Transverse colon (tissue), 4 donors: Measurements from ENCODE around the gene NR2F1-AS1. TPM values are rescaled to one million over a fixed set of nuclear protein-coding genes. Genes with fewer than 3 reads are reported as not detected.

Source experiments
- DNase-seq: peaks from one replicate; pipeline ENCODE4 v3.0.0-alpha.2; 2019
- H3K27ac ChIP-seq, 4 donors: fragments of 200-600 bp; sonication (generic); 2 replicates each; pipeline ENCODE4 v1.5.1; 2016 to 2018; ENCODE audit warnings: inconsistent platforms in 4 of 4
- H3K27me3 ChIP-seq: fragments of 200-600 bp; sonication (generic); 2 replicates; pipeline ENCODE4 v1.5.1; 2017; ENCODE audit warnings: inconsistent platforms
- H3K36me3 ChIP-seq, 4 donors: fragments of 200-600 bp; sonication (generic); 2 replicates each; pipeline ENCODE4 v1.5.1; 2017 to 2019; ENCODE audit warnings: inconsistent platforms in 4 of 4
- H3K4me1 ChIP-seq, 4 donors: fragments of 200-600 bp; sonication (generic); 2 replicates each; pipeline ENCODE4 v1.5.1; 2017 to 2020; ENCODE audit warnings: inconsistent platforms in 4 of 4
- H3K4me3 ChIP-seq, 4 donors: fragments of 200-600 bp; sonication (generic); 1 replicate in 1 of 4; 2 replicates in 3 of 4; pipeline versions ENCODE4 v1.5.1 to v1.6.1; 2017 to 2019; ENCODE audit warnings: inconsistent platforms in 4 of 4
- H3K9me3 ChIP-seq, 2 donors: fragments of 200-600 bp; sonication (generic); 2 replicates each; pipeline ENCODE4 v1.5.1; 2017 to 2019; ENCODE audit warnings: inconsistent platforms in 2 of 2
- CTCF ChIP-seq, 5 experiments: fragments of 200-600 bp in 3 of 5; fragments of 450-650 bp in 2 of 5; sonication (generic) in 3 of 5; IDR thresholded peaks; 1 replicate in 2 of 5; 2 replicates in 3 of 5; pipeline ENCODE4 v1.5.1; 2016 to 2017; ENCODE audit warnings: antibody characterized with exemption in 5 of 5, inconsistent platforms in 3 of 5, mild to moderate bottlenecking in 2 of 5, moderate library complexity in 1 of 5
- EP300 ChIP-seq: sonication (generic); formaldehyde crosslinking; IDR thresholded peaks from one replicate; pipeline ENCODE4 v1.6.1; 2017; ENCODE audit warnings: antibody characterized with exemption, low read depth
- POLR2A ChIP-seq: fragments of 450-650 bp; IDR thresholded peaks from one replicate; pipeline ENCODE4 v1.6.1; 2016; ENCODE audit warnings: antibody characterized with exemption, mild to moderate bottlenecking, moderate library complexity
- POLR2AphosphoS5 ChIP-seq, 3 donors: sonication (generic); formaldehyde crosslinking; IDR thresholded peaks; one replicate each; pipeline ENCODE4 v1.6.1; 2016; ENCODE audit warnings: antibody characterized with exemption in 3 of 3
- WGBS, 2 donors: methylation state at CpG; one replicate each; pipeline ENCODE4 v1.1.5; 2018; ENCODE audit warnings: low coverage in 1 of 2; 5-methylcytosine and 5-hydroxymethylcytosine counted together
- in situ Hi-C, 4 donors: fragments of 200-750 bp; cut with MboI; loops; one replicate each; pipeline versions ENCODE4 v1.15.0 to v1.15.1; 2017; ENCODE audit warnings: low sequenced_read_pairs in 3 of 4, low pct_ligation_motif_present in 1 of 4, low pct_unique_long_range_greater_than_20kb in 1 of 4
- intact Hi-C: fragments of 100-400 bp; cut with DNase I; formaldehyde crosslinking; loops from one replicate; pipeline ENCODE4 v1.15.1; 2023; ENCODE audit warnings: low total_unique reads
- total RNA-seq, 4 donors: library from RNA; depleted of rRNA; stranded (reverse); fragments of >200 nt; gene quantifications; one replicate each; pipeline ENCODE4 v1.1.0, GENCODE V29; 2016

NR2F1-AS1 gene
- total RNA-seq: 1 to 10 TPM; 1.2 to 3.7 (median 2.2) TPM

GRCh38 chr5:93580927-93581445, at the start of gene NR2F1-AS1:
NR2F1-AS1 (minus strand) TSS chr5:93581219.
- WGBS, 2 donors: 3 to 7% methylated on average over 6 to 26 of the region's 41 CpGs
- intact Hi-C loops (loop anchor here (10.0 kb wide), 1 partner anchor 224 kb away; no protein-coding TSS in a partner anchor), in situ Hi-C loops (loop anchor here in 3 of 4 donors (25.0 kb wide), 2 partner anchors 206 to 331 kb away; no protein-coding TSS in a partner anchor)
- no peaks in the 10 kb centered on the region for H3K36me3 ChIP-seq
- H3K4me1 ChIP-seq: peaks cover 9 to 56% (median 40%) of the 10 kb centered on the region in 4 donors
- H3K4me3 ChIP-seq: peak within 1 kb of the TSS; percentile 33 to 56 (median 46)
- TF ChIP-seq POLR2A (no peak), CTCF (IDR thresholded peaks at IDR 0.05) (no peak), POLR2AphosphoS5 (IDR thresholded peaks at IDR 0.05) (no peak), EP300 (no peak)
- no peaks in the 10 kb centered on the region for H3K9me3 ChIP-seq
- no peak for DNase-seq
- H3K27ac ChIP-seq: peak within 1 kb of the TSS; percentile 73 to 81 (median 74)
- H3K27me3 ChIP-seq: peaks cover 94% of the 10 kb centered on the region

- DNase-seq: no peak
- no peaks in the 10 kb centered on the region for H3K27me3 ChIP-seq
- no peaks in the 10 kb centered on the region for H3K9me3 ChIP-seq
- no peak overlapping the region for H3K4me3 ChIP-seq
- H3K36me3 ChIP-seq: no peaks in the 10 kb centered on the region
- no peak for TF ChIP-seq CTCF (IDR thresholded peaks at IDR 0.05)
- TF ChIP-seq POLR2A: no peak
- TF ChIP-seq POLR2AphosphoS5 (IDR thresholded peaks at IDR 0.05): no peak
- TF ChIP-seq EP300: no peak
- H3K27ac ChIP-seq: no peak overlapping the region
- intact Hi-C loops (no loop called here), in situ Hi-C loops (no loop called here)
- peaks cover 0 to 3% (median 0%) of the 10 kb centered on the region in 4 donors for H3K4me1 ChIP-seq
Observed at GRCh38 chr5:93626801-93627200, 45.8 kb upstream of the NR2F1-AS1 start.

- no peak for DNase-seq
- Histone ChIP-seq H3K36me3 (no peaks in the 10 kb centered on the region), H3K27me3 (no peaks in the 10 kb centered on the region), H3K4me1 (peaks cover 0 to 14% (median 3%) of the 10 kb centered on the region in 4 donors), H3K27ac (no peak overlapping the region), H3K4me3 (no peak overlapping the region), H3K9me3 (no peaks in the 10 kb centered on the region)
- TF ChIP-seq EP300: no peak
- no peak for TF ChIP-seq POLR2A
- no peak for TF ChIP-seq CTCF (IDR thresholded peaks at IDR 0.05)
- no peak for TF ChIP-seq POLR2AphosphoS5 (IDR thresholded peaks at IDR 0.05)
- in situ Hi-C loops: loop anchor here in 2 of 4 donors (25.0 kb wide), 1 partner anchor 164 kb away; no protein-coding TSS in a partner anchor
- 67 to 73% methylated on average over 4 of the region's 4 CpGs for WGBS, 2 donors
- intact Hi-C loops: no loop called here
Observed at GRCh38 chr5:93623153-93623552, 42.1 kb upstream of the NR2F1-AS1 start.

GRCh38 chr5:93622240-93622885, 41.3 kb upstream of the NR2F1-AS1 start:
- DNase-seq: no peak
- WGBS, 2 donors: 66 to 96% methylated on average over 2 to 4 of the region's 4 CpGs
- in situ Hi-C loops: loop anchor here in 2 of 4 donors (25.0 kb wide), 1 partner anchor 165 kb away; no protein-coding TSS in a partner anchor

More at GRCh38 chr5:93622240-93622885, 41.3 kb upstream of the NR2F1-AS1 start:
- Histone ChIP-seq H3K4me1 (peaks cover 0 to 14% (median 3%) of the 10 kb centered on the region in 4 donors), H3K36me3 (no peaks in the 10 kb centered on the region), H3K9me3 (no peaks in the 10 kb centered on the region), H3K27me3 (no peaks in the 10 kb centered on the region), H3K4me3 (no peak overlapping the region), H3K27ac (peak overlapping the region in 2 of 4 donors; percentile 56 to 80)
- TF ChIP-seq POLR2A: no peak
- no peak for TF ChIP-seq EP300
- TF ChIP-seq CTCF (IDR thresholded peaks at IDR 0.05): no peak
- no peak for TF ChIP-seq POLR2AphosphoS5 (IDR thresholded peaks at IDR 0.05)
- intact Hi-C loops: no loop called here
